HG03060 (cell line): Measurements from ENCODE around the gene CD44.
"Not testable (repeated sequence)": the region's sequence is repeated elsewhere in the genome, so short reads cannot be mapped to it uniquely, and the experiment has no call there.

Experiments used
- ATAC-seq: cut with Tn5 transposase; IDR thresholded peaks from one replicate; pipeline ENCODE4 v1.9.1; 2021; ENCODE audit warnings: low read depth, moderate number of reproducible peaks; ENCODE audit not compliant: unreplicated experiment

The CD44 gene

DNA sequence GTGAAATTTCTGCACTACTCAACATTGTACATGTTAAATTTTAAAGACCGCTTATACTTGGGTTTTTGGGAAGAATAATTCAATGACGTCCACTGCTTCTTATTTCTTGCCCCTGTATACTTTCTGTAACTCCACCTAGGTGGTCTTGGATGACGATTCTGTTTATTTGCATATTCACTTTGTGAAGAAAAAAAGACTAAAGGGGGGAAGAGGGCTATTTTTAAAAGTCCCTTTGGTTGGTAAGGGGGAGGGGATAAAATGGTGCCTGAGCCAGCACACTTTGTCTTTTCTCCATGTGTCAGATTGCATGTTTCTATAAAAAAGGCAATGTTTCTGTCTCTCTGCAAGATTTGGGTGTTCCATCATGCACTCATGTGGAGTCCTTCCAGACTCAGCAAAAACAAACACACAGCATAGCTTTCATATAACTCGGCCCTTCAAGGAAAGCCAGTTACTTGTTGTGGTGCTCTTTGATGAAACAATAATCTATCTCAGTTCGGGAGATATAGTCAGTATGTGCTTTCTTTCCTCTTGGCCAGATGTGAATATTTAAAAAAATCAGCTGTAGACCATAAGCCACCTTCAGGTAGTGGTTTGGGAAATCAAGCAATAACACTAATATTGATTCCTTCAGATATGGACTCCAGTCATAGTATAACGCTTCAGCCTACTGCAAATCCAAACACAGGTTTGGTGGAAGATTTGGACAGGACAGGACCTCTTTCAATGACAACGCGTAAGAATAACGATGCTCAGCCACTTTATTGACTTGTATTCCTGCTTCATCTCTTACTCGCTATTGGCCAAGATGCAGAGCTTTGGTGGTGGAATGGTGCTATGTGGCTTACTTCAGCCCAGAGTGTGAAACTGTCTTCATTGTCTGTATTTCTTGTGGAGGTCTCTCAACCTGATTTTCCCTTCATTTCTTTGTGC, 68.8 kb downstream of the CD44 start:
- ATAC-seq: no peak

- no peak for ATAC-seq
These were observed 69.8 kb downstream of the CD44 start for GRCh38 chr11:35208795-35209194.

- no peak for ATAC-seq
These were observed 72.0 kb downstream of the CD44 start for GRCh38 chr11:35210876-35211546.

DNA sequence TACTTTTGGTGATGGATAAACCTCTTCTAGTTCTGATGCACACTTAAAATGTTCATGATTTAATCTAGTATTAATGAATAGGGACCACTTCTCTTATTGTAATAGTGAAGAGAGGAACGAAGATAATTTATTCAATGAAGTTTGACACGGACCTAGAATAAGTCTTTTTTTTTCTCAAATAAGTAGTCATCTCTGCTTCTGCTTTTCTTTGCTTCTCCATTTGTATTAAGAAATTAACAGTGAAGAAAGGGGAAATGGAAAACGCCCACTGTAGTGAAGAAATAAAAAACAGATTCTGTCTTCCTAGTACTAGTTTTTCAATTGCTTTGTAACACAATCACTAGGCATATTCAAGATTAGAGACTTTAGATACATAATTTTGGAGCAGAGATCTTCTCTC, 73.0 kb downstream of the CD44 start:
- ATAC-seq: no peak

GRCh38 chr11:35214226-35214770, 75.3 kb downstream of the CD44 start:
- no peak for ATAC-seq

DNA sequence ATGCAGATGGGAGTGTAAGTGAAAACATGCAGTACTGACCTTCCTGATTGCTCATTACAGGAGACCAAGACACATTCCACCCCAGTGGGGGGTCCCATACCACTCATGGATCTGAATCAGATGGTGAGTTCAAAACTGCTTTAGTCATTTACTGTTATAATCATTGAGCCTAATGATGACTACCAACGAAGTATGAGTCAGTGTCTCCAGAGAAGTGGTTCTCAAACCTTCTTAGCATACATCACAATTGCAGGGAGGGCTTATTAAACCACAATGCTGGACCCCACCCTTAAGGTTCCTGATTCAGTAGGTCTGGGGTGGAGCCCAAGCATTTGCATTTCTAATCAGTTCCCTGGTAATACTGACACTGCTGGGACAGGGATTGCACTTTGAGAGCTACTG, 75.8 kb downstream of the CD44 start:
- no peak for ATAC-seq

- no peak for ATAC-seq
These were observed 77.0 kb downstream of the CD44 start for GRCh38 chr11:35215945-35216344.

DNA sequence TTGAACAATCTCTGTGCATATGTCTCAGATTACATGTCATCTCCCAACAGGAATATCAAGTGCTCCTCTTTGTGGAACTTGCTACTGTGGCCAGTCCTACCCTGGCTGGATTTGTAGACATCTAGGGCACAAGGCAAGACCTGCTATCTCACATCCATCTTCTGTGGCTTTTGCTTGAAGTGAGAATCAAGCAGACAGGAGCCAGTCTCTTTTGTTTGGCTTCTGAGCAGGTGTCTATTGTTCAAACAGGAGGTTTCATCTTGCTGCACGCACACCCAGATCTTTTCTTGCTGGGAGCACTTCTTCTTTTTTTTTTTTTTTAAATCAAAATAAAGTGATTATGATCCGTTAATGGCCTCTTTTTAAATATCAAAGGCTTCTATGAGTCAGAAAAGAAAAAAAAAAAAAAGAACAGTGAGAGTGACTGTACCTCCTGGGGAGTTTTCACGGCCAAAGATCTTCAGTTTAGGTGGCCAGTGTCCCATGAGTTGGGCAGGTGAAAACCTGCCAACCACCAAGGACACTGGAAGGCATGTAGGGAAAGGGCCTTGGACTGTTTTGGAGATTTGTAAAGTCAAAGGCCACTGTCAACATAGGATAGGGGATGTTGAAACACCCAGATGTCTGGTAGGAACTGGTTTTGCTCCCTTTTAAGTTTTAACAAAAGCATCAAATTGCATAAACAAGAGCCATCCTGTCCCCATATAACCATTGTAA, 78.1 kb downstream of the CD44 start:
- no peak for ATAC-seq

GRCh38 chr11:35218956-35219355, 80.0 kb downstream of the CD44 start:
- ATAC-seq: no peak

DNA sequence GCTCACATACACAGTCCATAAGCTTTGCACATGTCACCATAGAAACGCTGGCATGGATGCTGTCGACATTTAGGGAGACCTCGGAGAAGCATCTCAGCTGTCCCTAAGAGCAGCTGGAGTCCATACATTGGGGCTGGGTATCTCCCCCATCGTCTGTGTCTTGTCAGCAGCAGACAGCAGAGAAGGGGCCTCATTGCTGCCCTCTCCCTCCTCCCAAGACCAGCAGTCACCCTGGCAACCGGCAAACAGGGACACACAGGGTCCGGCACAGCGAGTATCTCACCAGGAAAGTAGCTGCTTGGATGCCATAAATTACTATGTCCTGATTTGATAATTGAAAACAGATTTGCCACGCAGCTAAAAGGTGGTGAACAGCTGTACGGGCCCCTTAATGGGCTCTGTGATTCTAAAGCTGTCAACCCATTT, 84.4 kb downstream of the CD44 start:
- ATAC-seq: no peak

GRCh38 chr11:35223991-35224390, 85.0 kb downstream of the CD44 start:
- no peak for ATAC-seq

DNA sequence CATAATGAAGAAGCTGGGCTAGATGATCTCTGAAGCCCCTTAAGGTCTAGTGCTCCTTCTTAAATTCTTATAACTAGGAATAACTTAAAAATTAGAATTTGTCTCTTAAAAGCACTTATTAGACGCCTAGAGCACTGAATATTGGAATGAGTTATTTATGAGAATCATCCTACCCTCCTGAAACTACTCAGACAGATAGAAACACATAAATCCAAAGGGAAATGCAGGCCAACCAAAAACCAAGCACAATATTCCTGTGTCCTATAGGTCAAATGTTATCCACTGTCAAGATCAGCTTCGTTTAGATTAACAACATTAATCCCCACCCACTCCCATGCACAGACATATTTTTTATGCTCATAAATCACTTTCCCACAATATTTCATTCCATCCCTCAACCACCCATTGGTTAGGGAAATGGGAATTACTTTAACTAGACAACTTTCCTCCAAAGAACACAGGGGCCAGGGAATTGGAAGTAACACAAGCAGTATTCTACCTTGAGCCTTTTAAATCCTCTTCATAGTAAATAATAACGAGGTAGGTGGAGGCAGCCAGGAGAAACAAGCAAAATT, 87.1 kb downstream of the CD44 start:
- ATAC-seq: no peak

- not testable (repeated sequence) for ATAC-seq
These were observed 87.8 kb downstream of the CD44 start for GRCh38 chr11:35226756-35227155.

DNA sequence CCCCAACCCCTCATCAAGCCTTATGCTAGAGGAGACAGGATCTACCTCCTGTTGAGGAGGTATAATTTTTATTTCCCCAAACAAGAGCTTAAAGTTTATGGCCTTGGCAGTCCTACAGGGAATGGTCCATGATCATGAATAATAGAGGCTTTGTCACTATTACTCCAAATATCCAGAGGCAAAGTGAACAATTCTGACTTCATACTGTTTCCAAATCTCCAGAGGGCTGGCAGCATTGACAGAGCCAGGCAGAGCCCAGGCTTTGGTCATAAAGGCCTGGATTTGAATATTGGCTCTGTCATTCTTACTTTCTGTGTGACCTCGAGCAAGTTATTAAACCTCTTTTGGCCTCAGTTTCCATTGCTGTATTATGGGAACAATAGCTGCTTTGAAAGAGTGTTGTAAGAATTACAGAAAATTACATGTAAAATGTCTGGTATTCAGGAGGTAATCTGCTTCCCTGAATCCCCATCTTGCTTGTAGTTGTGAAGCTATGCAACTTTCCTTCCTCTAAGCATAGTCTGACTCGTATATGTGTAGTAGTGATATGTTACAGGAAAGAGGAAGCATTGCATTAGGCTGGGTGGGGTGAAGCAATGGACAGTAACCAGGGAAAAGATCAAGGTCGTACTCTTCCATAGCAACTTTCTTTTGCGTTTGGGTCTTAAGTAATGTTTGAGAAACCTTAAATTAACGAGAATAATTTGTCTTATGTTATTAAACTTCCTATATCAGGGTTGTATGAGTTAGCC, 88.8 kb downstream of the CD44 start:
- ATAC-seq: no peak

DNA sequence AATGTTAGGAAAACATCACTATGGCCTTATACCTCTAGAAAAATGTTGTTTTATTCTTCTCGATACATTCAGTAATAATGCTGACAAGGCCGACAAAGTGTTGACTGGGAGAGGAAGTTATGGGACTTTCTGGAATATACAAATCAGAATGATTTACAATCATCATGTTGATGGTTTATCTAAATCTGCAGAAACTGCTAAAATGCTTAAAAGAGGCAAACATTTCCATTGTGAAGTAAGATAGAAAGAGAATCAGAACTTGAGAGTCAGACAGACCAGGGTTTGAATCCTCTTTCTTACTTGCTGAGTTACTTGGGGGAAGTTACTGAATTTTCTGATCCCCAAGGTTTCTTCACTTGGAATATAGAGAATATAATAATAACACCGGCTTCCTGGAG, 89.4 kb downstream of the CD44 start:
- ATAC-seq: no peak

DNA sequence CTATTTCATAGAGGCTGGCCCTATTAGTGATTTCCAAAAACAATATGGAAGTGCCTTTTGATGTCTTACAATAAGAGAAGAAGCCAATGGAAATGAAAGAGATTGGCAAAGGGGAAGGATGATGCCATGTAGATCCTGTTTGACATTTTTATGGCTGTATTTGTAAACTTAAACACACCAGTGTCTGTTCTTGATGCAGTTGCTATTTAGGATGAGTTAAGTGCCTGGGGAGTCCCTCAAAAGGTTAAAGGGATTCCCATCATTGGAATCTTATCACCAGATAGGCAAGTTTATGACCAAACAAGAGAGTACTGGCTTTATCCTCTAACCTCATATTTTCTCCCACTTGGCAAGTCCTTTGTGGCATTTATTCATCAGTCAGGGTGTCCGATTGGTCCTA, 91.4 kb downstream of the CD44 start:
- ATAC-seq: no peak

DNA sequence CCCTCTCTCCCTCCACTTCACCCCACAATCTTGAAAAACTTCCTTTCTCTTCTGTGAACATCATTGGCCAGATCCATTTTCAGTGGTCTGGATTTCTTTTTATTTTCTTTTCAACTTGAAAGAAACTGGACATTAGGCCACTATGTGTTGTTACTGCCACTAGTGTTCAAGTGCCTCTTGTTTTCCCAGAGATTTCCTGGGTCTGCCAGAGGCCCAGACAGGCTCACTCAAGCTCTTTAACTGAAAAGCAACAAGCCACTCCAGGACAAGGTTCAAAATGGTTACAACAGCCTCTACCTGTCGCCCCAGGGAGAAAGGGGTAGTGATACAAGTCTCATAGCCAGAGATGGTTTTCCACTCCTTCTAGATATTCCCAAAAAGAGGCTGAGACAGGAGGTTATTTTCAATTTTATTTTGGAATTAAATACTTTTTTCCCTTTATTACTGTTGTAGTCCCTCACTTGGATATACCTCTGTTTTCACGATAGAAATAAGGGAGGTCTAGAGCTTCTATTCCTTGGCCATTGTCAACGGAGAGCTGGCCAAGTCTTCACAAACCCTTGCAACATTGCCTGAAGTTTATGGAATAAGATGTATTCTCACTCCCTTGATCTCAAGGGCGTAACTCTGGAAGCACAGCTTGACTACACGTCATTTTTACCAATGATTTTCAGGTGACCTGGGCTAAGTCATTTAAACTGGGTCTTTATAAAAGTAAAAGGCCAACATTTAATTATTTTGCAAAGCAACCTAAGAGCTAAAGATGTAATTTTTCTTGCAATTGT, 92.3 kb downstream of the CD44 start:
- no peak for ATAC-seq

GRCh38 chr11:35232891-35233330, 93.9 kb downstream of the CD44 start:
- ATAC-seq: no peak

- ATAC-seq: no peak
These were observed 94.5 kb downstream of the CD44 start for GRCh38 chr11:35233518-35233917.
